ENCODE data around the gene SF3A1. TPM values are rescaled to one million over a fixed set of nuclear protein-coding genes. Genes with fewer than 3 reads are reported as not detected.

Gene SF3A1
- total and polyA plus RNA-seq, 2 of the 13 experiments (the other 11 are each of a cell fraction or from before 2014, with no cell fraction given): 10.0 to 22.0 TPM

- TF ChIP-seq WIZ (CRISPR knock-in tag; IDR thresholded peaks at IDR 0.05): no peak
- TF ChIP-seq JUND (CRISPR knock-in tag; IDR thresholded peaks at IDR 0.05): no peak
- no peak for TF ChIP-seq ZNF383 (CRISPR knock-in tag; IDR thresholded peaks at IDR 0.05; ENCODE audit: borderline replicate concordance)
- TF ChIP-seq CBX2 (IDR thresholded peaks at IDR 0.05; ENCODE audit: low read depth, low read length): no peak
- no peak for TF ChIP-seq CBX2 (CRISPR knock-in tag; IDR thresholded peaks at IDR 0.05; ENCODE audit: low read depth)
- TF ChIP-seq ZNF460 (CRISPR knock-in tag; IDR thresholded peaks at IDR 0.05; ENCODE audit: borderline replicate concordance): no peak
- TF ChIP-seq ZBTB44 (CRISPR knock-in tag; IDR thresholded peaks at IDR 0.05): peak; percentile 47; the same call in 1 of the 2 replicates
- TF ChIP-seq ZNF276 (CRISPR knock-in tag; IDR thresholded peaks at IDR 0.05; ENCODE audit: low read depth): no peak
- TF ChIP-seq PLRG1 (conservative IDR thresholded peaks at IDR 0.05): no peak
- TF ChIP-seq ZHX2 (IDR thresholded peaks at IDR 0.05; ENCODE audit: low read depth): peak; percentile 98
- peak; percentile 64; the same call in 1 of the 2 replicates for TF ChIP-seq ZHX2 (CRISPR knock-in tag; IDR thresholded peaks at IDR 0.05; ENCODE audit: borderline replicate concordance)
- TF ChIP-seq BRD4 (CRISPR knock-in tag; IDR thresholded peaks at IDR 0.05): peak; percentile 61; the same call in 1 of the 2 replicates
- TF ChIP-seq FOSL2 (CRISPR knock-in tag; IDR thresholded peaks at IDR 0.05): peak; percentile 21
- peak; percentile 51; the same call in 1 of the 2 replicates for TF ChIP-seq ZNF747 (CRISPR knock-in tag; IDR thresholded peaks at IDR 0.05; ENCODE audit: borderline replicate concordance)
- TF ChIP-seq ZNF468 (CRISPR knock-in tag; IDR thresholded peaks at IDR 0.05): no peak
- peak; percentile 93; the same call in 1 of the 2 replicates for TF ChIP-seq ZFP82 (CRISPR knock-in tag; IDR thresholded peaks at IDR 0.05; ENCODE audit: borderline replicate concordance)
- no peak for TF ChIP-seq SSRP1 (CRISPR knock-in tag; IDR thresholded peaks at IDR 0.05)
- TF ChIP-seq FOXO4 (CRISPR knock-in tag; conservative IDR thresholded peaks at IDR 0.05): no peak
- TF ChIP-seq ZNF605 (CRISPR knock-in tag; IDR thresholded peaks at IDR 0.05): no peak
- no peak; the same call in 1 of the 2 replicates for TF ChIP-seq ZNF678 (CRISPR knock-in tag; IDR thresholded peaks at IDR 0.05)
Observed at GRCh38 chr22:30356449-30357235, at the start of gene SF3A1, which contains the start of gene CCDC157 (continued).
